ENCODE measurements around the gene ZFP82.

Gene ZFP82

DNA sequence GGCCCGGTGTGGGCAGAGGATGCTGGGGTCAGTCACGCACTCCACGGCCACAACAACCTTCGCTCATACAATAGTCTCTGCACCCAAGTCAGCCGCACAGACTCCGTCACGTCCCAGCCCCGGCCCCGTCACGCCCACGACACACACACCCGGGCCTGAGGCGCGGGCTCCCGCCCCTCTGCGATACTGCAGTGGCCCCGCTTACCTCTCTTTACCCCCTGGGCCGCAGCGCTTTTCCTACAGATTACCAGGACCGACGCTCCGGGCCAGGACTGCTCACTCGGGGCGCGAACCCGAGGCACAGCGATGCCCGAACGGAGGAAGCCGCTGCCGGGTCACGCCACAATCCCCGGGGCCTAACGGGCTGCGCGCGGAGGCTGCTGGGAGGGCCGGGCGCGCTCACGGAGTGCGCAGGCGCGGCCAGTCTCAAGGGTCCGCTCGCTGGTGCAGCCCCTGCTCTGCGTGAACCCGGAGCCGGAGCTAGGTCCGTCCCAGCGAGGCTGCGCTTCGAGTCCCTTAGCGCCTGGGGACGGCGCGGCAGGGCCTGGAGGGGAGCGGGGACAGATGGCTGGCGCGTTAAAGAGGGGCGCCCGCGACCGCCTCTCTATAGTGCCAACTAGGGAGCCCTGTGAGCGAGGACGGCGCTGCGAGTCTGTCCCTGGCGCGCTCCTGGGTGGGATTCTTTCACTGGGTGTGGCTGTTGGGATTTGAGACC lies at the start of gene ZFP82:
Gene ZFP82, minus strand, starts transcription at position 358 of the 715 bp plus-strand sequence. CDS start 8,855 bp downstream, outside the sequence.
- peak; percentile 96 for DNase-seq (ENCODE audit: low spot score)

DNA sequence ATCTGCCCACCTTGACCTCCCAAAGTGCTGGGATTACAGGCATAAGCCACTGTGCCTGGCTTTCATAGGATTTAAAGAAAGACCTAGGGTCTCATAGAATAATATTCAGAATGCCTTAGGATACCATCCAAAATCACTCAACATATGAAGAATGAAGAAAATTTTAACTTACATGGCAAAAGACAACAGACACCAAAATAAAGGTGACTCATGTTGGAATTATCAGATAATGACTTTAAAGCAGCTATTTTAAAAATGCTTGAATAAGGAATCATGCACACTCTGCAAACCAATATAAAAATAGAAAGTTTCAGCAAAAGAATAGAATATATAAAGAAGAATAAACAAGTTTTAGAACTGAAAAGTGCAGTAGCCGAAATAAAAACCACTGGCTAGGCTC lies 41.6 kb upstream of the ZFP82 start:
- DNase-seq (ENCODE audit: low spot score): no peak

DNA sequence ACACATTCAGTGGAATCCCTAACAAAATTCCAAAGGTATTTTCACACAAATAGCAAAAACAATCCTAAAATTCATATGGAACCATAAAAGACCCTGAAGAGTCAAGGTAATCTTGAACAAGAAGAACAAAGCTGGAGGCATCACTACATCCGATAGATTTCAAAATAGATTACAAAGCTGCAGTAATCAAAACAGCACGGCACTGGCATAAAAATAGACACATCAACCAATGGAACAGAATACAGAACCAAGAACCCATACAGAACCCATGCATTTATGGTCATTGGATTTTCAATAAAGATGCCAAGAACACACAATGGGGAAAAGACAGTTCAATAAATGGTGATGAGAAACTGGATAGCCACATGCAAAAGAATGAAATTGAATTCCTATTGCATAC lies 38.4 kb upstream of the ZFP82 start:
- DNase-seq (ENCODE audit: low spot score): no peak

DNA sequence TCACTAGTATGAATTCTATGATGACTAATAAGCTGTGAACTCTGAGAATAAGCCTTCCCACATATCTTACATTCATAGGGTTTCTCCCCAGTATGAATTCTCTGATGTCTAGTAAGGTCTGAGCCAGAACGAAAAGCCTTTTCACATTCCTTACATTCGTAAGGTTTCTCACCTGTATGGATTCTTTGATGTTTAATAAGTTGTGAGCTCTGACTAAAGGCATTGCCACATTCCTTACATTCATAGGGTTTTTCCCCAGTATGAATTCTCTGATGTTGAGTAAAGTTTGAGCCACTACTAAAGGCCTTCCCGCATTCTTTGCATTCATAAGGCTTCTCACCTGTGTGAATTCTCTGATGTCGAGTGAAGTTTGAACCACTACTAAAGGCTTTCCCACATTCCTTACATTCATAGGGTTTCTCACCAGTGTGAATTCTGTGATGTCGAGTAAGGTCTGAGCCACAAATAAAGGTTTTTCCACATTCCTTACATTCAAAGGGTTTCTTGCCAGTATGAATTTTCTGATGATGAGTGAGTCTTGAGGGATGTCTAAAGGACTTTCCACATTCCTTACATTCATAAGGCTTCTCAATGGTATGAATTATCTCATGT lies 30.7 kb upstream of the ZFP82 start:
- DNase-seq (ENCODE audit: low spot score): no peak

DNA sequence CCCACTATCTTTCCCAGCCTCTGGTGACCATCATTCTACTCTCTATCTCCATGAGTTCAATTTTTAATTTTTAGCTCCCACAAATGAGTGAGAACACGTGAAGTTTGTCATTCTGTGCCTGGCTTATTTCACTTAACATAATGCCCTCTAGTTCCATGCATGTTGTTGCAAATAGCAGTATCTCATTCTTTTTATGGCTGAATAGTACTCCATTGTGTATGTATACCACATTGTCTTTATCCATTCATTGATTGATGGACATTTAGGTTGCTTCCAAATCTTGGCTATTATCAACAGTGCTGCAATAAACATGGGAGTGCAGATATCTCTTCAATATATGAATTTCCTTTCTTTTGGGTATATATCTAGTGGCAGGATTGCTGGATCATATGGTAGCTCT lies 22.9 kb upstream of the ZFP82 start:
- no peak for DNase-seq (ENCODE audit: low spot score)

DNA sequence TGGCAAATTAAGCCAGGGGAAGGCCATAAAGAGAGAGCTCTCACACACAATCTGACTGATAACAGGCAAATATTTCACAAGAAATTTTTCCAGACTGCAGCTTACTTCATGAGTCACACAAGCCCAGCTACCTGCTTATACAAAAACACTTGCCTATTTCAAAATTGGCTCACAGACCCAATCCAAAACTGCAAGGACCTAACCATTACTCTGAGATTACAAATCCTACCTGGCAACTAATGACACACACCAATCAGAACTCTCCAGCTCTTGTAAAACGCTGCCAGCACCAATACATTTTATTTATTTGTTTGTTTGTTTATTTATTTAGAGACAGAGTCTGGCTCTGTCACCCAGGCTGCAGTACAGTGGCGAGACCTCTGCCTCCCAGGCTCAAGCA lies 18.1 kb upstream of the ZFP82 start:
- DNase-seq (ENCODE audit: low spot score): no peak

DNA sequence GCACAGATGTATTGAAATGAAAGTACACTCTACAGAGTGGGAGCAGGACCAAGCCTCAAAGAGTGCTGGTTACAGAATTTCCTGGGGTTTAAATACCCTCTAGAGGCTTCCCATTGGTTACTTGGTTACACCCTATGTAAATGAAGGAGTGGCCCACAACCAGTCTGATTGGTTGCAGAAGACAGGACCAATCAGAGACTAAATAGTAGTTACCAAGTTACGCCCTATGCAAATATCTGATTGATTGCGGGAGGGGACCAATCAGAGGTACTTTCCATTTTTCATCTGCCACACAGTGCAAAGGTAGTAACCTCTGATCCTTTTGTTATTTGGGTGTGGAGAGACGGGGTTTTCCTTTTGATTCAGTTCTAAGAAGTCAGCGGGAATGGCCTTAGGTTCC lies 5.5 kb upstream of the ZFP82 start:
- DNase-seq (ENCODE audit: low spot score): no peak

DNA sequence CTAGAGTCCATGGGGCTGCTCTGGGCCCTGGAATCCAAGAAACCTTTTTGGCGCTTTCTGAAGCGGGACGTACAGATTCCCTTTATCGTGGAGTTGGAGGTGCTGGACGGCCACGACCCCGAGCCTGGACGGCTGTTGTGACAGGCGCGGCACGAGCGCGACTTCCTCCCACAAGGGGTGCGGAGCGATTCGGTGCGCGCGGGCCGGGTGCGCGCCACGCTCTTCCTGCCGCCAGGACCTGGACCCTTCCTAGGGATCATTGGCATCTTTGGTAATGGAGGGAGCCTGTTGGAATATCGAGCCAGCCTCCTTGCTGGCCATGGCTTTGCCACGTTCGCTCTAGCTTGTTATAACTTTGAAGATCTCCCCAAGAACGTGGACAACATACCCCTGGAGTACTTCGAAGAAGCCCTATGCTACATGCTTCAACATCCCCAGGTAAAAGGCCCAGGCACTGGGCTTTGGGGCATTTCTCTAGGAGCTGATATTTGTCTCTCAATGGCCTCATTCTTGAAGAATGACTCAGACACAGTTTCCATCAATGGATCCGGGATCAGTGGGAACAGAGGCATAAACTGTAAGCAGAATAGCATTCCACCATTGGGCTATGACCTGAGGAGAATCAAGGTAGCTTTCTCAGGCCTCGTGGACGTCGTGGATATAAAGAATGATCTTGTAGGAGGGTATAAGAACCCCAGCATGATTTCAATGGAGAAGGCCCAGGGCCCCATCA lies 3.5 kb upstream of the ZFP82 start:
- DNase-seq (ENCODE audit: low spot score): no peak

DNA sequence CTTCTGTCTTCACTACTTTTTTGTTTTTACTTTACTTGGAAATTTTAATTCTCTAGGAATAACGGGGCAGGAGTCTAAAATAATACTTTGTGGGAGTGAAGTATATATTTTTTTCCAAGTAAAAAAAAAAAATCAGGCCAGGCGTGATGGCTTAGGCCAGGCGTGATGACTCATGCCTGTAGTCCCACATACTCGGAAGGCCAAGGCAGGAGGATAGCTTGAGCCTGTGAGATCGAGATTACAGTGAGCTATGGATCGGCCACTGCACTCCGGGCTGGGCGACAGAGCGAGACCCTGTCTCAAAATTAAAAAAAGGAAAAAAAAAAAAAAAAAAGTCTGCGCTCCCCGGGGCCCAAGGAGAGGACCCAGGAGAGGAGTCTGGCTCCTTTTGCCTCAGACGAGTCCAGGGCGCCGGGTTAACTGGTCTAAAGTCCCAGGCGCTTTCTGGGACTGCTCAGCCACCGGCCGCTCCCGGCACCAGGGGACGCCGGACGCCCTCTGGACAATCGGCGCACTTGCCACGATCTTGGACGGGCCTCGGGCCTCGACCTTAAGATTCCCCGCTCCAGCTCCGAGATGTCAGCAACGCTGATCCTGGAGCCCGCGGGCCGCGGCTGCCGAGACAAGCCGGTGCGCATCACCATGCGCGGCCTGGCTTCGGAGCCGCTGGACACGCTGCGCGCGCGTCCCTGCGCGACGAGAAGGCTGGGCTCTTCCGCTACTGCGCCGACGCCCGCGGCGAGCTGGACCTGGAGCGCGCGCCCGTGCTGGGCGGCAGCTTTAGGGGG lies 2.7 kb upstream of the ZFP82 start:
- DNase-seq (ENCODE audit: low spot score): peak; percentile 41

DNA sequence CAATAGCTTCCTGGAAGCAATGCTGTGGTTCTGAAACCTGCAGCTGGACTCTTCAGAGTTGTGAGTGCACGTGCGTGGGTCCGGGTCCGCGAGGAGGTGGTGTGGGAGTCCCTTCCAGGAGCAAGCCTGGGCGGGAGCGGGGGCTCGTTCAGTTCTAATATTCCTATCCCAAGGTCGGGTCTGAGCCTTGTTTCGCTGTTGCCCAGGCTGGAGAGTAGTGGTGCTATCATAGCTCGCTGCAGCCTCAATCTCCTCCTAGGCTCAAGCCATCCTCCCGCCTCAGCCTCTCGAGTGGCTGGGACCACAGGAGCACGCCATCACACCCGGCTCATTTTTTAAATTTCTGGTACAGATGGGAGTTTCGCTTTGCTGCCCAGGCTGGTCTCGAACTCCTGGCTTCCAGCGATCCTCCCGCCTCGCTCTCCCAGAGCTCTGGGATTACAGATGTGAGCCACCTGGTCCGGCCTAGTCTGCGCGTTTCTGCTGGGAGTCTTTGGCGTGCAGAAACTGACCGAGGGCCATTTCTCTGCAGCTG lies 625 bp downstream of the ZFP82 start:
- DNase-seq (ENCODE audit: low spot score): no peak

DNA sequence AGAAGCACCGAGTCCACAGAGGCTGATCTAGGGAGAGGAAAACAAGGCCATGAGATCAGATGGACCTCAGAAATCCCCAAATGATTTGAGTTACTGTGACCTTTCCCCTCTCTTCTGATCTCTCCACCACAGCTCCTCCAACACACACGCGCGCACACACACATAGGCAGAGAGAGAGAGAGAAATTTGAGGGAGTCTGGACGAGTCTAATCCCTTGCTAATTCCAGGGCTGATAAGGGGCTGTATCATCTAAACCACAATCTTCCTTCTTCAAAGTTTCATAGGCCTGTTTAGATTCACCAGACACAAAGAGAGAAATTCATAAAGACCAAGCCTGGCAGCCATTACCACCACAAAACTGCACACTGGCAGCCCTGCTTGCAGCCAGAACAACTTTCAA lies 8.6 kb downstream of the ZFP82 start:
- DNase-seq (ENCODE audit: low spot score): no peak

DNA sequence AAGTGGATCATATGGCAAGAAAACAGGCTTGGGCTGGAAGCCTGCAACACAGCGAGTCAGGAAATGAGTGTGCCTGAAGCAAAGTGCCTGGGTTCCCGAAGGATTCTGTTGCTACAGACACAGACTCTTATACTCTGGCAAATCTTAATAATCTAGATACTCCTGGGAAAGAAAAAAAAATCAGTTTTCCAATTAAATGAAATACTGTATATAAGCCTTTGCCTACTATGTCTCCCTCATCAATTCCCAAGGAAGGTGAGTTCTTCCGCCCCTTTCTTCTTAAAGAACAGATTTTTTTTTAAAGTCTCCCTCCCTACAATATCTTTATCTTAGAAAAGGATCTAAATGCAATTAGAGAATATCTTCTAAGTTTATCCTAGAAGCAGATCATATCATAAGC lies 10.3 kb downstream of the ZFP82 start:
- DNase-seq (ENCODE audit: low spot score): no peak

DNA sequence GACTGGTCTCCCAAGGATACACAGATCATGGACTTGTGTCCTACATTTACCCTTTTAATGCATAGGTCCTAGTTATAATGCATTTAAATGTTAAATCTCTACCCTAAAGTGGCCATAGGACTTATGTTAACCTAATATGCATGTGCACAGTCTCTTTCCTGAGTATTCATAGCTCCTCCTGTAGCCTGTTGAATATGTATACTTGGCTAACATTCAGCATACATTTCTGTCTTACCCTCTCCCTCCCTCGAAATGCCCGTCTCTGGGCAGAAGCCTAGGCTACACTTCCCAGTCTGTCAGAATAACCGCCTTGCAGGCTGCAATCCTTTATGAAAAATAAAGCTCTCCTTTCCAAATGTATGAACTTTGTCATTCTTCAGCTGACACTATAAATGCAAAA lies 13.9 kb downstream of the ZFP82 start:
- no peak for DNase-seq (ENCODE audit: low spot score)

DNA sequence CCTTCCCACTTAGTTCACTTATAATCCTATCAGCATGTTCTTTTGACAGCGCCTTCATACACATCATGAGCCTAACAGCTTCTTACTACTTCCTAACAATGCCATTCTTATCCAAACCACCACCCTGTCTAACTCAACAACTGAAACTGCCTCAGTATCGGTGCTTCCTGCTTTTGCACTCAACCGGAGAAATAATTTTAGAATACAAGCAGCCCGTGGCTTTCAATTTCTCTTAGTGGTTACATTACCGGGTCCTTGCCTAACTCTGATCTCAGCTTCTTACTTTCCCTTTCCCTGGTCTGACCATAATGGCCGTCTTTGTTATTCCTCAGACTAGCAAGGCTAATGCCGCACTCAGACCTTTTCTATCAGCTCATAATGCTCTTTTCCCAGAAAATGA lies 17.0 kb downstream of the ZFP82 start:
- DNase-seq (ENCODE audit: low spot score): no peak

DNA sequence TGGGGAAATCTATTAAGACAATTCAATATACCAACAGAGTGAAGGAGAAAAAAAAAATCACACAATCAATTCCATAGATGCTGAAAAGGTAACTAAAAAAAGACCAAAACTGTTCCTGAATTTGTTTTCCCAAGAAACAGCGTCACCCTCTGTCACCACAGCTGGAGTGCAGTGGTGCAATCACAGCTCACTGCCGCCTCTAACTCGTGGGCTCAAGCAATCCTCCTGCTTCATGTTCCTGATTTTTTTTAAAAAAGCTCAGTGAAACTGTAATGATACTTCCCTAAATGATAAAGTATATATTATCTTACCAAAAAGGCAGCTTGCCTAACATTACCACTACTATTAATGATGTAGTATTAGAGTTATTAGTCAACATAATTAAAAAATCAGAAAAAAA lies 19.9 kb downstream of the ZFP82 start:
- no peak for DNase-seq (ENCODE audit: low spot score)

DNA sequence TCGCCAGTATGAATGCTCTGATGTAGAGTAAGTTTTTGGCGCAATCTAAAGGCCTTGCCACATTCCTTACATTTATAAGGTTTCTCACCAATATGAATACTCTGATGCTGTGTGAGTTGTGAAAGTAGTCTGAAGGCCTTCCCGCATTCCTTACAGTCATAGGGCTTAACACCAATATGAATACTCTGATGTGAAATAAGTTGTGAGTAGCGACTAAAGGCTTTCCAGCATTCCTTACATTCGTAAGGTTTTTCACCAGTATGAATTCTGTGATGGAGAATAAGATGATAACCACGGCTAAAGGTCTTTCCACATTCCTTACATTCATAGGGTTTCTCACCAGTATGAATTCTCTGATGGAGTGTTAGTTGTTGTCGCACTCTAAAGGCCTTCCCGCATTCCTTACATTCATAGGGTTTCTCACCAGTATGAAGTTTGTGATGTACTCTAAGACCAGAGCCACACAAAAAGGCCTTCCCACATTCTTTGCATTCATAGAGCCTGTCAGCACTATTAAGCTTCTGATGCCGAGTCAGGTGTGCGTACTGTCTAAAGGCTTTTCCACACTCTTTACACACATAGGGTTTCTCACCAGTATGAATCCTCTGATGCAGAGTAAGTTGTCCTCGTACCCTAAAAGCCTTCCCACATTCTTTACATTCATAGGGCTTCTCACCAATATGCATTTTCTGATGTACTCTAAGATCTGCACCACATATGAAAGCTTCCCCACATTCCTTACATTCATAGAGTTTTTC lies 25.3 kb downstream of the ZFP82 start:
- no peak for DNase-seq (ENCODE audit: low spot score)

DNA sequence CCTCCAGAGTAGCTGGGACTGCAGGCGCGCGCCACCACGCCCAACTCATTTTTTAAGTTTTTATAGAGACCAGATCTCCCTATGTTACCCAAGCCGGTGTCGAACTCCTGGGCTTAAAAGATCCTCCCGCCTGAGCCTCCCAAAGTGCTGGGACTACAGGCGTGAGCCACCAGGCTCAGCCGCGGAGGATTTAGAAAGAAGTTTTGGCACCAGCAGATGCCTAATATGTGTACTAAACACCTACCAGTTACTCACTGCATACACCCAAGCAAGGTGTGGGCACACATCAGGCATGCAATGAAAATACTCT lies 39.0 kb downstream of the ZFP82 start:
- no peak for DNase-seq (ENCODE audit: low spot score)

DNA sequence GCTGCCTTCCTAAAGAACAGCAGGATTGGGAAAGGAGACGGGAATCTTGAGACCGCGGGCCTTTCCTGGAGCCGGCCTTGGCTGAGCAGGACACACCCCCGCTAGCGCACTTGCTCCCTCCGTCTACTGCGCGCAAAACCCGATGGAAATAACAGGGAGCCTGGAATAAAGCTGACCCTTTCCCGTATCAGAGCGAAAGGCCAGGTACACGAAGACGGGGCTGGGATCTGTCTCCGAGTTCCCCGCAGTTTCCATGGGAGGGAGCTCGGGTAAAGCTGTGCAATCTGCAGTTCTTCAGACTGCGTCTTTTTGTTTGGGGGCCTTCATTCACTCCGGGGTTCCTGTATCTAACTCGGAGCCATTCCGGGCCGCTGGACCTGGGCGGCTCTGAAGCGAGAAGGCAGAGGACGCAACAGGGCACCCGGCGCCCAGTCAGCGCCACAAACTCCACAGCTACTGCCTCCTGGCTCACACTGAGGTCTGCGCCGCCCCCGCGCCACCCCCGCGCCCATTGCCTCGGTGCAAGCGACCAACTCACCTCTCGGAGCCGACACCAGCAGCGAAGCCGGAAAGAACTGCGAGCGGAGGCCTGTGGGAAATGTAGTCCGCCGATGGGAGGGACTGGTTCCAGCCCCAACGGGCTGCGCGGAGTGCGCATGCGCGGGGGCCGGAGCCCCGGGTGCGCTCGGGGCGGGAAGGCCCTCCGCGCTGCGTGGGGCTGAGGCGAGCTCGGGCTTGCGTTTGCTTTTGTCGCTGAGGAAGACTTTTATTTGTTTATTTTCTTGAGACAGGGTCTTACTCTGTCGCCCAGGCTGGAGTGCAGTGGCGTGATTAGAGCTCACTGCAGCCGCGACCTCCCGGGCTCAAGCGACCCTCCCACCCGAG lies 39.6 kb downstream of the ZFP82 start, which contains the start of gene ZFP14:
Gene ZFP14, minus strand, starts transcription at position 577 of the 885 bp plus-strand sequence. CDS start 11,309 bp downstream, outside the sequence.
- peak; percentile 100 for DNase-seq (ENCODE audit: low spot score)

DNA sequence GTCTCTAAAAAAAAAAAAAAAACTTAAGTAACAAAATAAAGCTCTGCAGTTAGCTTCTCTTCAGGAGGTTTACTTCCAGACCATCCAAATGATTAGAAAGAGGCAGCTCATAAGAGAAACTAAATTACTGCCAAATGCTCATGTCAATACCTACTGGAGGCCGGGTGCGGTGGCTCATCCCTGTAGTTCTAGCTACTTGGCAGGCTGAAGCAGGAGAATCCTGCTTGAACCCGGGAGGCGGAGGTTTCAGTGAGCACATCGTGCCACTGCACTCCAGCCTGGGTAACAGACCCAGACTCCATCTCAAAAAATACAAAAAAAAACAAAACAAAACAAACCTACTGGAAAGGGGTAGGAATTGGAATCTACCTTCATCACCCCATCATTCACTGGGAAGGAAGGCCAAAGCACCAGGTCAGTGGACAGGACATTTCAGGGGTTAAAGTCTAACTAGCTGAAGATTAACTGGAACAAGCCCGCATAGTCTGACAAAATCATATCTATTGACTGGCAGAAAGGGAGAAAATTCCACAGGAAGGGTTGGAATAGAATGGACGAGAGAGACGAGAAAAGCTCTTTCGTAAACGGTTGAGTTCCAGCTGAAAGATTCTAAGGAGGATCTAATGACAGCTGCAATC lies 40.8 kb downstream of the ZFP82 start:
- DNase-seq (ENCODE audit: low spot score): no peak

DNA sequence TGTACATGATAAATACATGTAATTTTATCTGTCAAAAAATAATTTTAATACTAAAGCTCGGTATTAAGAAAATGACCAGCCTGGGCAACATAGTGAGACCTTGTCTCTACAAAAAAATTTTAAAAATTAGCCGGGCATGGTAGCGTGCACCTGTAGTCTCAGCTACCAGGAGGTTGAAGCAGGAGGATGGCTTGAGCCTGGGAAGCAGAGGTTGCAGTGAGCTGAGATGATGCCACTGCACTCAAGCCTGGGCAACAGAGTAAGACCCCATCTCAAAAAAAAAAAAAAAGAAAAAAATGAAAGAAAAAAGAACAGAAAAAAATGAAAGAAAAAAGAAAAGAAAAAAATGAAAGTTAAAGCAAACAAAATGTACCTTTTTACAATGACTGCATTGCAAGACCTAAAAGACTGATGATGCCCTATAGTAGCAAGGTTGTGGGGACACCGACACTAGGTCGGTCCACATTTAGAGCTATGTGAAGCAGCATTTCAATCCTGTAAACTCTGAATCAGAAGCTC lies 44.7 kb downstream of the ZFP82 start:
- no peak for DNase-seq (ENCODE audit: low spot score)

Data from AG08396 (cell line).